Measurements from ENCODE around the gene MPHOSPH9. TPM values are rescaled to one million over a fixed set of nuclear protein-coding genes. Genes with fewer than 3 reads are reported as not detected.
A peak's percentile ranks its signal among the peaks of the same experiment; 100 is the strongest.

The MPHOSPH9 gene
- total RNA-seq, 1 experiment from 2014 or later, result 44.9 TPM

DNA sequence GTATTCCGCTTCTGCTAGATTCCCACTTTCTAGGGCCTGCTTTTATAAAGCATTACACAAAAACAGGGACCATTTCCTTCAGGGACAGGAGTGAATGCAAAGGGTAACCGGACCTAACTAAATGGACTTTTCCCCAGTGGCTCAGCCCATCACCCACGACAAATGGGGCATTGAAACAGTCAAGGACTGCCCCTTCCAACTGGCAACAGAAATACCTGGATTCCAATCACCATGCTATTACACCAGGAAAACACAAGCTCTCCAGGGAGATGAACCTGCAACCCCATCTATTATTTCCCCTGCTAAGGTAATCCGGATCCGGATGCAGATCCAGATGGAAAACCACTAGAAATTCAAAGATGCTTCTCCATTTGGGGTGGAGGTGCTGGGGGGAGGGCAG lies 1.0 kb downstream of the MPHOSPH9 start:
- intact Hi-C loops (cut with micrococcal nuclease), result loop anchor here (1.0 to 2.0 kb wide), 2 partner anchors 189 to 257 kb away; partner anchors contain the start of gene OGFOD2

More for the DNA sequence above, 1.0 kb downstream of the MPHOSPH9 start:
- Histone ChIP-seq H3K79me2 (ENCODE audit: insufficient read depth, low read length) (peaks cover 89% of the 10 kb centered on the region), H3K27ac (ENCODE audit: low read depth, low read length) (peak overlapping the region; percentile 77; the same call in 1 of the 2 replicates), H3K4me2 (ENCODE audit: low read length) (peak overlapping the region; percentile 98), H3K9me2 (ENCODE audit: insufficient read depth) (no peaks in the 10 kb centered on the region), H3K36me3 (ENCODE audit: control insufficient read depth in 1 of 2, insufficient read depth in 2 of 2, low read length in 2 of 2) (no peaks in the 10 kb centered on the region), H3K4me1 (ENCODE audit: control insufficient read depth in 1 of 2, insufficient read depth in 2 of 2, low read length in 2 of 2) (peaks cover 12 to 21% of the 10 kb centered on the region in 2 experiments; a peak in 3 of 4 replicates), H3K4me3 (replicated peaks in 1 of 2; ENCODE audit: low read depth in 1 of 2, low read length in 2 of 2) (peak overlapping the region; percentile 69 to 73), H3K27me3 (ENCODE audit: insufficient read depth, low read length) (no peaks in the 10 kb centered on the region), H3K9me3 (ENCODE audit: control insufficient read depth in 1 of 2, insufficient read depth in 1 of 2, low read depth in 1 of 2, low read length in 2 of 2) (no peaks in the 10 kb centered on the region), H3K9ac (ENCODE audit: low read length) (peak overlapping the region; percentile 93), H4K20me1 (ENCODE audit: insufficient read depth) (no peaks in the 10 kb centered on the region), H2AFZ (ENCODE audit: low read depth, low read length, poor library complexity, severe bottlenecking) (peak overlapping the region; percentile 83)
- TF ChIP-seq RAD21 (IDR thresholded peaks at IDR 0.05; ENCODE audit: low read depth), result no peak
- no peak for TF ChIP-seq YY1 (IDR thresholded peaks at IDR 0.05; ENCODE audit: extremely low read depth, insufficient replicate concordance, low read depth, low read length)
- TF ChIP-seq, protein P1, sequence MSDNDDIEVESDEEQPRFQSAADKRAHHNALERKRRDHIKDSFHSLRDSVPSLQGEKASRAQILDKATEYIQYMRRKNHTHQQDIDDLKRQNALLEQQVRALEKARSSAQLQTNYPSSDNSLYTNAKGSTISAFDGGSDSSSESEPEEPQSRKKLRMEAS (IDR thresholded peaks at IDR 0.05), result no peak
- no peak for TF ChIP-seq ZNF274 (IDR thresholded peaks at IDR 0.05; ENCODE audit: low read depth, low read length)
- TF ChIP-seq, protein P2, sequence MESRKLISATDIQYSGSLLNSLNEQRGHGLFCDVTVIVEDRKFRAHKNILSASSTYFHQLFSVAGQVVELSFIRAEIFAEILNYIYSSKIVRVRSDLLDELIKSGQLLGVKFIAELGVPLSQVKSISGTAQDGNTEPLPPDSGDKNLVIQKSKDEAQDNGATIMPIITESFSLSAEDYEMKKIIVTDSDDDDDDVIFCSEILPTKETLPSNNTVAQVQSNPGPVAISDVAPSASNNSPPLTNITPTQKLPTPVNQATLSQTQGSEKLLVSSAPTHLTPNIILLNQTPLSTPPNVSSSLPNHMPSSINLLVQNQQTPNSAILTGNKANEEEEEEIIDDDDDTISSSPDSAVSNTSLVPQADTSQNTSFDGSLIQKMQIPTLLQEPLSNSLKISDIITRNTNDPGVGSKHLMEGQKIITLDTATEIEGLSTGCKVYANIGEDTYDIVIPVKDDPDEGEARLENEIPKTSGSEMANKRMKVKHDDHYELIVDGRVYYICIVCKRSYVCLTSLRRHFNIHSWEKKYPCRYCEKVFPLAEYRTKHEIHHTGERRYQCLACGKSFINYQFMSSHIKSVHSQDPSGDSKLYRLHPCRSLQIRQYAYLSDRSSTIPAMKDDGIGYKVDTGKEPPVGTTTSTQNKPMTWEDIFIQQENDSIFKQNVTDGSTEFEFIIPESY (IDR thresholded peaks at IDR 0.05; ENCODE audit: extremely low read depth, insufficient replicate concordance, low read length), result no peak
- TF ChIP-seq, protein P3, sequence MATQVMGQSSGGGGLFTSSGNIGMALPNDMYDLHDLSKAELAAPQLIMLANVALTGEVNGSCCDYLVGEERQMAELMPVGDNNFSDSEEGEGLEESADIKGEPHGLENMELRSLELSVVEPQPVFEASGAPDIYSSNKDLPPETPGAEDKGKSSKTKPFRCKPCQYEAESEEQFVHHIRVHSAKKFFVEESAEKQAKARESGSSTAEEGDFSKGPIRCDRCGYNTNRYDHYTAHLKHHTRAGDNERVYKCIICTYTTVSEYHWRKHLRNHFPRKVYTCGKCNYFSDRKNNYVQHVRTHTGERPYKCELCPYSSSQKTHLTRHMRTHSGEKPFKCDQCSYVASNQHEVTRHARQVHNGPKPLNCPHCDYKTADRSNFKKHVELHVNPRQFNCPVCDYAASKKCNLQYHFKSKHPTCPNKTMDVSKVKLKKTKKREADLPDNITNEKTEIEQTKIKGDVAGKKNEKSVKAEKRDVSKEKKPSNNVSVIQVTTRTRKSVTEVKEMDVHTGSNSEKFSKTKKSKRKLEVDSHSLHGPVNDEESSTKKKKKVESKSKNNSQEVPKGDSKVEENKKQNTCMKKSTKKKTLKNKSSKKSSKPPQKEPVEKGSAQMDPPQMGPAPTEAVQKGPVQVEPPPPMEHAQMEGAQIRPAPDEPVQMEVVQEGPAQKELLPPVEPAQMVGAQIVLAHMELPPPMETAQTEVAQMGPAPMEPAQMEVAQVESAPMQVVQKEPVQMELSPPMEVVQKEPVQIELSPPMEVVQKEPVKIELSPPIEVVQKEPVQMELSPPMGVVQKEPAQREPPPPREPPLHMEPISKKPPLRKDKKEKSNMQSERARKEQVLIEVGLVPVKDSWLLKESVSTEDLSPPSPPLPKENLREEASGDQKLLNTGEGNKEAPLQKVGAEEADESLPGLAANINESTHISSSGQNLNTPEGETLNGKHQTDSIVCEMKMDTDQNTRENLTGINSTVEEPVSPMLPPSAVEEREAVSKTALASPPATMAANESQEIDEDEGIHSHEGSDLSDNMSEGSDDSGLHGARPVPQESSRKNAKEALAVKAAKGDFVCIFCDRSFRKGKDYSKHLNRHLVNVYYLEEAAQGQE (IDR thresholded peaks at IDR 0.05; ENCODE audit: low read depth), result no peak
- TF ChIP-seq, protein P4, sequence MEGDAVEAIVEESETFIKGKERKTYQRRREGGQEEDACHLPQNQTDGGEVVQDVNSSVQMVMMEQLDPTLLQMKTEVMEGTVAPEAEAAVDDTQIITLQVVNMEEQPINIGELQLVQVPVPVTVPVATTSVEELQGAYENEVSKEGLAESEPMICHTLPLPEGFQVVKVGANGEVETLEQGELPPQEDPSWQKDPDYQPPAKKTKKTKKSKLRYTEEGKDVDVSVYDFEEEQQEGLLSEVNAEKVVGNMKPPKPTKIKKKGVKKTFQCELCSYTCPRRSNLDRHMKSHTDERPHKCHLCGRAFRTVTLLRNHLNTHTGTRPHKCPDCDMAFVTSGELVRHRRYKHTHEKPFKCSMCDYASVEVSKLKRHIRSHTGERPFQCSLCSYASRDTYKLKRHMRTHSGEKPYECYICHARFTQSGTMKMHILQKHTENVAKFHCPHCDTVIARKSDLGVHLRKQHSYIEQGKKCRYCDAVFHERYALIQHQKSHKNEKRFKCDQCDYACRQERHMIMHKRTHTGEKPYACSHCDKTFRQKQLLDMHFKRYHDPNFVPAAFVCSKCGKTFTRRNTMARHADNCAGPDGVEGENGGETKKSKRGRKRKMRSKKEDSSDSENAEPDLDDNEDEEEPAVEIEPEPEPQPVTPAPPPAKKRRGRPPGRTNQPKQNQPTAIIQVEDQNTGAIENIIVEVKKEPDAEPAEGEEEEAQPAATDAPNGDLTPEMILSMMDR (IDR thresholded peaks at IDR 0.05 in 2 of 3, conservative IDR thresholded peaks at IDR 0.05 in 1 of 3; ENCODE audit: borderline replicate concordance in 1 of 3, insufficient read depth in 1 of 3, low read depth in 2 of 3, low read length in 2 of 3), result no peak
- no peak for TF ChIP-seq JUND (IDR thresholded peaks at IDR 0.05)
- TF ChIP-seq, protein P5, sequence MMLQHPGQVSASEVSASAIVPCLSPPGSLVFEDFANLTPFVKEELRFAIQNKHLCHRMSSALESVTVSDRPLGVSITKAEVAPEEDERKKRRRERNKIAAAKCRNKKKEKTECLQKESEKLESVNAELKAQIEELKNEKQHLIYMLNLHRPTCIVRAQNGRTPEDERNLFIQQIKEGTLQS (IDR thresholded peaks at IDR 0.05), result no peak
- TF ChIP-seq EZH2phosphoT487 (IDR thresholded peaks at IDR 0.05; ENCODE audit: borderline replicate concordance), result no peak
- TF ChIP-seq POLR2A (IDR thresholded peaks at IDR 0.05; ENCODE audit: borderline replicate concordance, extremely low read depth, insufficient read depth, insufficient read length), result no peak
- no peak for TF ChIP-seq EZH2 (IDR thresholded peaks at IDR 0.05)
- no peak for TF ChIP-seq EGR1 (IDR thresholded peaks at IDR 0.05; ENCODE audit: low read depth)
- no peak for TF ChIP-seq CEBPB (IDR thresholded peaks at IDR 0.05; ENCODE audit: low read depth)
- no peak for TF ChIP-seq SIN3A (IDR thresholded peaks at IDR 0.05; ENCODE audit: low read depth)
- TF ChIP-seq SRF (IDR thresholded peaks at IDR 0.05; ENCODE audit: low read depth), result no peak
- TF ChIP-seq ZFX (IDR thresholded peaks at IDR 0.05), result no peak
- no TSS peak for BruUV-seq (replicated peaks)
- POLR2A ChIA-PET, result interaction anchor here (0.8 to 2.8 kb wide), 15 partner anchors 10 to 340 kb away, joined by 3 to 19 read pairs (median 5); partner anchors contain the start of genes ABCB9 and OGFOD2
- RAD21 ChIA-PET (ENCODE audit: low non-redundant PET in 1 of 2, low total read pairs in 2 of 2, uncharacterized antibody in 2 of 2, unreplicated experiment in 2 of 2), result no interaction called here
- no peak for DNase-seq (ENCODE audit: low read depth, low spot score)
- no peak for ATAC-seq
- CTCF ChIA-PET, result interaction anchor here (0.8 kb wide), 1 partner anchor 240 kb away, joined by 3 read pairs; no protein-coding TSS in a partner anchor

Measured in HCT116 (cell line).